Sigmoid colon (tissue), 7 donors: ENCODE results near the gene OBSL1. TPM values are rescaled to one million over a fixed set of nuclear protein-coding genes. Genes with fewer than 3 reads are reported as not detected.

Source experiments
- DNase-seq: peaks from one replicate; pipeline ENCODE4 v3.0.0-alpha.2; 2019
- H3K27ac ChIP-seq, 4 donors: fragments of 200-600 bp; sonication (generic); one replicate each; pipeline ENCODE4 v1.5.1; 2016 to 2019; ENCODE audit warnings: mild to moderate bottlenecking in 1 of 4
- H3K27me3 ChIP-seq, 3 donors: fragments of 200-600 bp; sonication (generic); one replicate each; pipeline ENCODE4 v1.5.1; 2019; ENCODE audit warnings: mild to moderate bottlenecking in 1 of 3
- H3K36me3 ChIP-seq, 4 donors: fragments of 200-600 bp; sonication (generic); one replicate each; pipeline ENCODE4 v1.5.1; 2016 to 2019
- H3K4me1 ChIP-seq, 4 donors: fragments of 200-600 bp; sonication (generic); one replicate each; pipeline ENCODE4 v1.5.1; 2017 to 2019
- H3K4me3 ChIP-seq, 4 donors: fragments of 200-600 bp; sonication (generic); one replicate each; pipeline ENCODE4 v1.5.1; 2017 to 2019; ENCODE audit warnings: mild to moderate bottlenecking in 2 of 4, moderate library complexity in 1 of 4
- H3K9me3 ChIP-seq, 4 donors: fragments of 200-600 bp in 3 of 4; sonication (generic) in 3 of 4; one replicate each; pipeline versions ENCODE4 v1.5.1 to v1.6.1; 2013 to 2019
- EP300 ChIP-seq, 4 donors: sonication (generic); formaldehyde crosslinking; IDR thresholded peaks; one replicate each; pipeline ENCODE4 v1.6.1; 2017; ENCODE audit warnings: antibody characterized with exemption in 4 of 4
- POLR2A ChIP-seq, 2 donors: fragments of 450-650 bp; IDR thresholded peaks; one replicate each; pipeline ENCODE4 v1.6.1; 2016; ENCODE audit warnings: antibody characterized with exemption in 2 of 2, mild to moderate bottlenecking in 2 of 2, moderate library complexity in 2 of 2
- POLR2AphosphoS5 ChIP-seq, 4 donors: sonication (generic); formaldehyde crosslinking; IDR thresholded peaks; one replicate each; pipeline ENCODE4 v1.6.1; 2017; ENCODE audit warnings: antibody characterized with exemption in 4 of 4
- WGBS, 2 donors: extraction: QIAGEN DNeasy Blood & Tissue Kit; methylation state at CpG; one replicate each; pipeline ENCODE4 v1.1.7; 2013; 5-methylcytosine and 5-hydroxymethylcytosine counted together
- intact Hi-C: fragments of 100-400 bp; cut with DNase I; formaldehyde crosslinking; loops from one replicate; pipeline ENCODE4 v1.15.1; 2023
- polyA plus RNA-seq, 3 donors: library from polyadenylated mRNA; stranded (reverse); fragments of 200-250 nt; gene quantifications; one replicate each; pipeline ENCODE4 v1.2.3, GENCODE V29; 2013
- total RNA-seq, 4 donors: library from RNA; depleted of rRNA; stranded (reverse); fragments of >200 nt; gene quantifications; one replicate each; pipeline ENCODE4 v1.1.0, GENCODE V29; 2016
- TF ChIP-seq, protein P1 (sequence below), 4 experiments: fragments of 450-650 bp in 3 of 4; fragments of 200-600 bp in 1 of 4; IDR thresholded peaks; one replicate each; pipeline ENCODE4 v1.5.1; 2016 to 2019; ENCODE audit warnings: antibody characterized with exemption in 4 of 4, mild to moderate bottlenecking in 3 of 4, moderate library complexity in 2 of 4
- donor health status: healthy with polysubstance abuse.
- donor health status: Bipolar disorder and iron deficiency.
- donor health status: healthy.

Gene OBSL1
- total and polyA plus RNA-seq, 7 donors: 2.8 to 83.6 (median 34.6) TPM

DNA sequence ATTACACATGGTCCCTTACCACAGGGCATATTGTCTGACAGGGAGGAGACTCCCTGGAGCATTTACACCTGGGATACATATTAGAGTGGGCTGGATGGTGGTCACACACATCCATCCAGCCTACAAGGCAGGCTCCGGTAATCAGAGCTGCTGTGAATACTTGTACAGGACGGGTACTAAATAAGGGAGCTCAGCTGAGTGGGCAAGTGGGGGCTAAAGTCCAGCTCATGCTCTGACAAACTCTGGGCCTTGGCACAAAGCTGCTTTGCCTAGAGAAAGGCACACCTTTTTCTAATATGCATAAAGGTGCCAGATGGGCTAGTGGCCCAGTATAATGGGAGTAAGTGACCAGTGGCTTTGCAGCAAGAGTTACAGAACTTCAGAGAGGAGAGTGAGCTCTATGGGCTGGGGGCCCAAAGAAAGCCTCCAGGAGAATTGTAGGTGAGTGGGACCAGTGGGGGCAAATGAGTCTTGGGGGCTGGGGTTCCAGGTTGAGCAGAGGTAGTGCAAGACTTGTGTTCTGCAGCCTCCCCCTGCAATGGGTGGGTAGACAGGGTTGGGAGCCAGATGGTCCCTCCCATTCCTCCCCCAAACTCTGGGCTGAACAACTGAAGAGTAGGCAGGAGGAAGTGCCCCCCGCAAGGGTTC lies 25.9 kb downstream of the OBSL1 start:
- intact Hi-C loops: loop anchor here (2.0 to 10.0 kb wide), 2 partner anchors 53 to 251 kb away; no protein-coding TSS in a partner anchor
- Histone ChIP-seq H3K27me3 (no peaks in the 10 kb centered on the region), H3K9me3 (no peaks in the 10 kb centered on the region), H3K36me3 (peaks cover 0 to 12% (median 2%) of the 10 kb centered on the region in 4 donors), H3K27ac (no peak overlapping the region), H3K4me3 (no peak overlapping the region), H3K4me1 (peaks cover 0 to 31% (median 25%) of the 10 kb centered on the region in 4 donors)
- DNase-seq: no peak
- 77 to 90% methylated on average over 3 of the region's 3 CpGs for WGBS, 2 donors
- TF ChIP-seq, protein P1, sequence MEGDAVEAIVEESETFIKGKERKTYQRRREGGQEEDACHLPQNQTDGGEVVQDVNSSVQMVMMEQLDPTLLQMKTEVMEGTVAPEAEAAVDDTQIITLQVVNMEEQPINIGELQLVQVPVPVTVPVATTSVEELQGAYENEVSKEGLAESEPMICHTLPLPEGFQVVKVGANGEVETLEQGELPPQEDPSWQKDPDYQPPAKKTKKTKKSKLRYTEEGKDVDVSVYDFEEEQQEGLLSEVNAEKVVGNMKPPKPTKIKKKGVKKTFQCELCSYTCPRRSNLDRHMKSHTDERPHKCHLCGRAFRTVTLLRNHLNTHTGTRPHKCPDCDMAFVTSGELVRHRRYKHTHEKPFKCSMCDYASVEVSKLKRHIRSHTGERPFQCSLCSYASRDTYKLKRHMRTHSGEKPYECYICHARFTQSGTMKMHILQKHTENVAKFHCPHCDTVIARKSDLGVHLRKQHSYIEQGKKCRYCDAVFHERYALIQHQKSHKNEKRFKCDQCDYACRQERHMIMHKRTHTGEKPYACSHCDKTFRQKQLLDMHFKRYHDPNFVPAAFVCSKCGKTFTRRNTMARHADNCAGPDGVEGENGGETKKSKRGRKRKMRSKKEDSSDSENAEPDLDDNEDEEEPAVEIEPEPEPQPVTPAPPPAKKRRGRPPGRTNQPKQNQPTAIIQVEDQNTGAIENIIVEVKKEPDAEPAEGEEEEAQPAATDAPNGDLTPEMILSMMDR (IDR thresholded peaks at IDR 0.05): no peak
- TF ChIP-seq EP300 (IDR thresholded peaks at IDR 0.05) (no peak), POLR2AphosphoS5 (IDR thresholded peaks at IDR 0.05) (no peak), POLR2A (IDR thresholded peaks at IDR 0.05) (no peak)

DNA sequence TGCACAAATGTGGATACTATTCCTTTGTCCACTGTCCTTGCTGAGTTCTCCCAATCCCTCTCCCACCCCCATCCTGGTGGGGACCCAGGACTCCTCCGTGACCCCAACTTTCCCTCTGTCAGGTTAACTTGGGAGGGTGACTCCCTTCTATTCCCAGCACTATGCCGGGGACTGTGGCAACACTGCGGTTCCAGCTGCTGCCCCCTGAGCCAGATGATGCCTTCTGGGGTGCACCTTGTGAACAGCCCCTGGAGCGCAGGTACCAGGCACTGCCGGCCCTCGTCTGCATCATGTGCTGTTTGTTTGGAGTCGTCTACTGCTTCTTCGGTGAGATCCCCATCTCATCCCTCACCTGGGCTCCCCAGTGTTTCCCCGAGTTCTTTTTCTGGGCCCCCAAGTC lies 26.8 kb downstream of the OBSL1 start:
- 51 to 52% methylated on average over 9 of the region's 9 CpGs for WGBS, 2 donors
- intact Hi-C loops: loop anchor here (2.0 to 10.0 kb wide), 2 partner anchors 54 to 250 kb away; no protein-coding TSS in a partner anchor
- H3K27ac ChIP-seq: peak overlapping the region in 3 of 4 donors; percentile 91 to 97 (median 92)

DNA sequence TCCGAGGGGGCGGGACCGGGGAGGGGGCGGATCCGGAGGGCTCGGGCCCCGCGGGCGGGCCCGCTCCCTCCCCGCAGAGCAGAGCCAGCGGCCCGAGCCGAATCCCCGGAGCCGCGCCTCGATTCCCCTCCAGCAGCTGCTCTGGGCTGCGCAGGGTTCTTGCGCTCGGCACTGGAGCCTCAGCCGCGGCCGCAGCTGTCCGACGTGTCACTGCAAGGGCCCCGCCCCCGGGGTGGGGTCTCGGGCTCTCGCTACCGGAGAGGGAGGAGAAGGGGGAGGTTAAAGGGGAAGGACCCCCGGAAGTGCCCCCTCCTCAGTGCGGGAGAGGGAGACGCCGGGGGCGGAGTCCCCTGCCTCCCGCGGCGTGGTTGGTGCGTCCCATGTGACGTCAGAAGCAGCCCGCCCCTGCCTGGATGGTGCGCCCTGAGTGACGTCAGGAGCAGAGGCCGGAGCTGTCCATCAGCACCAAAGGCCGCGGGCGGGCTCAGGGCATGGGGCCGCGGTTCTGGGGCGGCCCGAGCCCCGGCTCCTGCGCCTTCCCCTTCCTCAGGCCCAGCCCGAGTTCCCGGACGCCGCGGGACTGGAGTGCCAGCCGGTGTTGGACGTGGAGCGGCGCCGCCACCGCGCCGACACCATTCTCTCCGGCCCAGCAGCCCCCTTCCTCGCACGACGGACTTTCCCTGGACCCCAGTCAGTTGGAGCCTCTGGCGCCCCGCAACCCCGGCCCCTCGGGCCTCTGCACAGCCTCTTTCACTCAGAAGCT lies 27.6 kb downstream of the OBSL1 start, which contains the start of the genes CHPF and TMEM198:
Gene CHPF (minus strand): TSS at position 214 of the 763 bp plus-strand sequence. CDS start 271 bp downstream, outside the sequence.
Gene TMEM198 (plus strand): TSS at position 433 of the 763 bp plus-strand sequence. CDS start 700 bp downstream, outside the sequence.
- peak; percentile 100 for DNase-seq
- H3K9me3 ChIP-seq: no peaks in the 10 kb centered on the region
- peaks cover 6 to 28% (median 15%) of the 10 kb centered on the region in 4 donors for H3K36me3 ChIP-seq
- H3K4me3 ChIP-seq: peak within 1 kb of the TSS; percentile 47 to 92 (median 74)
- intact Hi-C loops: loop anchor here (2.0 to 10.0 kb wide), 4 partner anchors 55 to 249 kb away; no protein-coding TSS in a partner anchor
- peak within 1 kb of the TSS; percentile 90 to 97 (median 92) for H3K27ac ChIP-seq
- peak in 1 of 4 donors; percentile 7 for TF ChIP-seq EP300 (IDR thresholded peaks at IDR 0.05)
- peak; percentile 70 to 82 (median 74) for TF ChIP-seq POLR2AphosphoS5 (IDR thresholded peaks at IDR 0.05)
- TF ChIP-seq, protein P1 (IDR thresholded peaks at IDR 0.05): no peak
- TF ChIP-seq POLR2A (IDR thresholded peaks at IDR 0.05): peak; percentile 33 to 49
- peaks cover 0 to 31% (median 25%) of the 10 kb centered on the region in 4 donors for H3K4me1 ChIP-seq
- WGBS, 2 donors: 1% methylated on average over 75 of the region's 75 CpGs
- H3K27me3 ChIP-seq: no peaks in the 10 kb centered on the region

More for the DNA sequence above, 26.8 kb downstream of the OBSL1 start:
- H3K4me3 ChIP-seq: peak overlapping the region in 3 of 4 donors; percentile 73 to 92 (median 75)
- TF ChIP-seq EP300 (IDR thresholded peaks at IDR 0.05) (no peak), POLR2AphosphoS5 (IDR thresholded peaks at IDR 0.05) (no peak)
- TF ChIP-seq, protein P1 (IDR thresholded peaks at IDR 0.05): no peak
- peaks cover 0 to 31% (median 25%) of the 10 kb centered on the region in 4 donors for H3K4me1 ChIP-seq
- no peak for DNase-seq
- H3K36me3 ChIP-seq: peaks cover 6 to 20% (median 10%) of the 10 kb centered on the region in 4 donors
- no peaks in the 10 kb centered on the region for H3K27me3 ChIP-seq
- no peaks in the 10 kb centered on the region for H3K9me3 ChIP-seq

DNA sequence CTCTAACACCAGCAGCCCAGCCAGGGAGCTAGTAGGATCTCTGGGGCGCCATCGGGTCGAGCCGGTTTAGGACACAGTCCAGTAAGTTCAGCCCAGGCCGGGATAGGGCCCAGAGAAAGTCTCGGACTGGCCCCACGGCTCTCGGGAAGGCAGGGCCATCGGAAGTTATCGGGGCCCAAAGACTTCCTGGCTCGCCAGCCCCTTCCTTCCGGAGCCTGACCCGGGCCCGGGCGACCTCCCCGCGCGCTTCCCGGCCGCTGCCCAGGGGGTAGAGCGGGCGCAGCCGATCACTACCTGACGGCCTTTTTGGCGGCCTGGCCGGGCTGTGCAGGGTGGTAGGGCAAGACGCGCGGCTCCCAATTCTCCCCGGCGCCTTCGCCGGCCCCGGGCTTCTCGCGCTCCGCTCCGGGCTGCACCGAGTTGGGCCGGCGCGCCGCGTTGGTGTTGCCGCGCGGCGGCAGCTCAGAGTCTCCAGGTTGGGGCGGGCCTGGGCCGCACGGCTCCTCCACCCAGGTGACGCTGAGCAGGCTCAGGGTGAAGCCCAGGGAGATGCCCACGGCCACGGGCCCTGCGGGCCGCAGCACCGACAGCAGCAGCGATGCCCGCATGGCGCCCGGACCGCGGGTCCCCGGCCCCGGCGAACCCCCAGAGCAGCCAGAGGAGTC lies 28.3 kb downstream of the OBSL1 start:
- 0% methylated on average over 66 of the region's 66 CpGs for WGBS, 2 donors
- peak overlapping the region; percentile 47 to 92 (median 74) for H3K4me3 ChIP-seq
- H3K27me3 ChIP-seq: no peaks in the 10 kb centered on the region
- TF ChIP-seq POLR2A (IDR thresholded peaks at IDR 0.05) (no peak), EP300 (IDR thresholded peaks at IDR 0.05) (no peak), POLR2AphosphoS5 (IDR thresholded peaks at IDR 0.05) (no peak)
- TF ChIP-seq, protein P1 (IDR thresholded peaks at IDR 0.05): no peak
- H3K36me3 ChIP-seq: peaks cover 6 to 30% (median 15%) of the 10 kb centered on the region in 4 donors
- peak overlapping the region; percentile 90 to 97 (median 92) for H3K27ac ChIP-seq
- H3K9me3 ChIP-seq: no peaks in the 10 kb centered on the region
- intact Hi-C loops: loop anchor here (2.0 to 10.0 kb wide), 3 partner anchors 146 to 248 kb away; no protein-coding TSS in a partner anchor
- peaks cover 0 to 38% (median 30%) of the 10 kb centered on the region in 4 donors for H3K4me1 ChIP-seq
- no peak for DNase-seq
